HL-60 (cell line): ENCODE measurements around the gene PSMF1.

Experiments used
- DNase-seq, 2 experiments: peaks; one replicate each; pipeline ENCODE4 v3.0.0-alpha.2; 2010 to 2020; ENCODE audit warnings: low read depth in 1 of 2, low spot score in 1 of 2
- H3K27ac ChIP-seq: fragments of 250-450 bp; sonication (Bioruptor Pico); replicated peaks from 2 replicates; pipeline ENCODE4 v1.5.1; 2020; ENCODE audit warnings: mild to moderate bottlenecking, moderate library complexity
- H3K27me3 ChIP-seq: fragments of 250-450 bp; sonication (Bioruptor Pico); 2 replicates; pipeline ENCODE4 v1.5.1; 2021; ENCODE audit warnings: mild to moderate bottlenecking, moderate library complexity; ENCODE audit not compliant: insufficient read depth, poor library complexity, severe bottlenecking
- H3K4me3 ChIP-seq: replicated peaks from 2 replicates; pipeline ENCODE4 v1.5.1; 2011; ENCODE audit warnings: mild to moderate bottlenecking, control low read depth, low read length; ENCODE audit not compliant: insufficient read depth
- CTCF ChIP-seq: IDR thresholded peaks from one replicate; pipeline ENCODE4 v1.5.1; 2011; ENCODE audit warnings: low read length, control low read depth, inconsistent platforms; ENCODE audit not compliant: insufficient read depth
- GABPA ChIP-seq: IDR thresholded peaks from 2 replicates; pipeline ENCODE4 v1.6.1; 2012; ENCODE audit warnings: low read depth
- POLR2AphosphoS5 ChIP-seq: IDR thresholded peaks from 2 replicates; pipeline ENCODE4 v1.6.1; 2012; ENCODE audit warnings: low read depth
- REST ChIP-seq: IDR thresholded peaks from 2 replicates; pipeline ENCODE4 v1.6.1; 2012; ENCODE audit warnings: low read depth; ENCODE audit not compliant: insufficient replicate concordance
- SPI1 ChIP-seq: IDR thresholded peaks from 2 replicates; pipeline ENCODE4 v1.6.1; 2012; ENCODE audit warnings: low read depth, mild to moderate bottlenecking, borderline replicate concordance

The PSMF1 gene

GRCh38 chr20:1186367-1186991 is 68.1 kb downstream of the PSMF1 start:
- no peak for DNase-seq
- Histone ChIP-seq H3K4me3 (no peak overlapping the region), H3K27ac (no peak overlapping the region), H3K27me3 (peaks cover 13% of the 10 kb centered on the region)
- TF ChIP-seq GABPA, result no peak
- TF ChIP-seq SPI1, result no peak
- no peak for TF ChIP-seq REST
- no peak for TF ChIP-seq CTCF
- no peak for TF ChIP-seq POLR2AphosphoS5

GRCh38 chr20:1187605-1188171 is 69.3 kb downstream of the PSMF1 start:
- Histone ChIP-seq H3K4me3 (no peak overlapping the region), H3K27me3 (peaks cover 13% of the 10 kb centered on the region), H3K27ac (no peak overlapping the region)
- no peak for DNase-seq
- TF ChIP-seq REST (no peak), GABPA (no peak), SPI1 (no peak)

- Histone ChIP-seq H3K4me3 (no peak overlapping the region), H3K27ac (no peak overlapping the region), H3K27me3 (peaks cover 16% of the 10 kb centered on the region)
- DNase-seq, result no peak
- TF ChIP-seq POLR2AphosphoS5, result no peak
- no peak for TF ChIP-seq REST
- no peak for TF ChIP-seq CTCF
- TF ChIP-seq SPI1, result no peak
- TF ChIP-seq GABPA, result no peak
Measured at GRCh38 chr20:1188347-1188746, 69.9 kb downstream of the PSMF1 start.
